ENCODE data around the gene USP53.
"Not testable (repeated sequence)": the region's sequence is repeated elsewhere in the genome, so short reads cannot be mapped to it uniquely, and the experiment has no call there.

The USP53 gene

GRCh38 chr4:119339895-119340294 lies 127.4 kb downstream of the USP53 start:
- H3K4me1 ChIP-seq (ENCODE audit: control insufficient read depth, insufficient read depth, low read length); H3K9me3 ChIP-seq (ENCODE audit: control insufficient read depth, insufficient read depth, low read length); H3K36me3 ChIP-seq (ENCODE audit: control insufficient read depth, insufficient read depth, low read length); H3K27me3 ChIP-seq (ENCODE audit: control insufficient read depth, insufficient read depth, low read length); DNase-seq (ENCODE audit: low read depth, low spot score); H3K4me3 ChIP-seq (ENCODE audit: low read length); H3K27ac ChIP-seq (ENCODE audit: low read length): not testable (repeated sequence)

GRCh38 chr4:119343293-119343692 lies 130.8 kb downstream of the USP53 start:
- DNase-seq (ENCODE audit: low read depth, low spot score); H3K27ac ChIP-seq (ENCODE audit: low read length); H3K36me3 ChIP-seq (ENCODE audit: control insufficient read depth, insufficient read depth, low read length); H3K4me3 ChIP-seq (ENCODE audit: low read length); H3K27me3 ChIP-seq (ENCODE audit: control insufficient read depth, insufficient read depth, low read length); H3K9me3 ChIP-seq (ENCODE audit: control insufficient read depth, insufficient read depth, low read length); H3K4me1 ChIP-seq (ENCODE audit: control insufficient read depth, insufficient read depth, low read length): not testable (repeated sequence)
- no CpG with 5 or more reads among the region's 2 CpGs for WGBS (ENCODE audit: insufficient coverage, insufficient read length)

Data from iPS DF 6.9 (cell line).